Epidermal melanocyte (primary cell): Measurements from ENCODE around the gene PSMA7.

Source experiments
- DNase-seq: peaks from one replicate; pipeline ENCODE4 v3.0.0; 2011; ENCODE audit warnings: low spot score; ENCODE audit not compliant: insufficient read length

PSMA7 gene

DNA sequence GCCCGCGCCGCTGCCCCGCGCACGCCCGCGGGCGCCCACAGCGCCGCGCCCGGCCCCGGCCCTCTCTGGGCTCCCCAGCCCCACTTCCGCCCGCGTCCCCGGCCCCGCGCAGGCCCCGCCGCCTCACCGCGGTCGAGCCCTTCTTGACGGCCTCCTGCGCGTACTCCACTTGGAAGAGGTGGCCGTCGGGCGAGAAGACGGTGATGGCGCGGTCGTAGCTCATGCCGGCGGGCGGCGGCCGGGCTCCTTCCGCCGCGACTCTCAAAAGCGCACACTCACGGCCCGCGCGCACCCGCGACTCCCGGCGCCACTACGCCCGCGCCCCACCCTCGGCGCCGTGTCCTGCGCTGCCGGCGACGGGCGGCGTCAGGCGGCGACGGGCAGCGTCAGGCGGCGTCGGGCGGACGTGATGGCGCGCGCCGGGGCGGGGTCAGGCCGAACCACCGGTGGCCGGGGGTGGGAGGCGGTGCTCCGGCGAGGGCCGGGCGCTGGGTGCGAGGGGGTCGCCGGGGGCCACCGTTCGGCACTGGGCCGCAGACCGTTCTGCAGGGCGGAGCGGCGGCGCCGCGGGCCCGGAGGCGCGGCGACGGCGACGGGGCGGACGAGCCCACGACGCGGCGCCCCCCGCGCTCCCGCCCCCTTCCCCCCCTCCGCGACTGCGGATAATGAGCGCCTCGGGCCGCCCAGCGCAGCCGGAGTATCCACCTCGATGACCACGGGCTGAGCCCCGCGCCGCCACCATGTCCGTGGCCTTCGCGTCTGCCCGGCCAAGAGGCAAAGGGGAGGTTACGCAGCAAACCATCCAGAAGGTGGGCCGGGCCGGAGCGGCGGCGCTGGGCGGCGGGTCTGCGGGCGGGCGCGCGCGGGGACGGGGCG, at the start of gene PSMA7, which contains the start of gene SS18L1:
Gene PSMA7, minus strand, starts transcription at position 314 of the 876 bp plus-strand sequence. Its CDS starts 91 bp downstream, at position 223.
Gene SS18L1, plus strand, starts transcription at position 689 of the 876 bp plus-strand sequence. Its CDS starts 52 bp downstream, at position 741.
- DNase-seq: peak; percentile 90

GRCh38 chr20:62192635-62193034, 49.4 kb upstream of the PSMA7 start:
- no peak for DNase-seq

GRCh38 chr20:62191781-62192559, 48.8 kb upstream of the PSMA7 start:
- no peak for DNase-seq

GRCh38 chr20:62190639-62191411, 47.6 kb upstream of the PSMA7 start:
- DNase-seq: no peak

GRCh38 chr20:62186887-62187866, 44.0 kb upstream of the PSMA7 start:
- no peak for DNase-seq

- DNase-seq: no peak
Measured at GRCh38 chr20:62186096-62186426, 42.9 kb upstream of the PSMA7 start.

- DNase-seq: no peak
Measured at GRCh38 chr20:62183426-62184142, 40.4 kb upstream of the PSMA7 start.

DNA sequence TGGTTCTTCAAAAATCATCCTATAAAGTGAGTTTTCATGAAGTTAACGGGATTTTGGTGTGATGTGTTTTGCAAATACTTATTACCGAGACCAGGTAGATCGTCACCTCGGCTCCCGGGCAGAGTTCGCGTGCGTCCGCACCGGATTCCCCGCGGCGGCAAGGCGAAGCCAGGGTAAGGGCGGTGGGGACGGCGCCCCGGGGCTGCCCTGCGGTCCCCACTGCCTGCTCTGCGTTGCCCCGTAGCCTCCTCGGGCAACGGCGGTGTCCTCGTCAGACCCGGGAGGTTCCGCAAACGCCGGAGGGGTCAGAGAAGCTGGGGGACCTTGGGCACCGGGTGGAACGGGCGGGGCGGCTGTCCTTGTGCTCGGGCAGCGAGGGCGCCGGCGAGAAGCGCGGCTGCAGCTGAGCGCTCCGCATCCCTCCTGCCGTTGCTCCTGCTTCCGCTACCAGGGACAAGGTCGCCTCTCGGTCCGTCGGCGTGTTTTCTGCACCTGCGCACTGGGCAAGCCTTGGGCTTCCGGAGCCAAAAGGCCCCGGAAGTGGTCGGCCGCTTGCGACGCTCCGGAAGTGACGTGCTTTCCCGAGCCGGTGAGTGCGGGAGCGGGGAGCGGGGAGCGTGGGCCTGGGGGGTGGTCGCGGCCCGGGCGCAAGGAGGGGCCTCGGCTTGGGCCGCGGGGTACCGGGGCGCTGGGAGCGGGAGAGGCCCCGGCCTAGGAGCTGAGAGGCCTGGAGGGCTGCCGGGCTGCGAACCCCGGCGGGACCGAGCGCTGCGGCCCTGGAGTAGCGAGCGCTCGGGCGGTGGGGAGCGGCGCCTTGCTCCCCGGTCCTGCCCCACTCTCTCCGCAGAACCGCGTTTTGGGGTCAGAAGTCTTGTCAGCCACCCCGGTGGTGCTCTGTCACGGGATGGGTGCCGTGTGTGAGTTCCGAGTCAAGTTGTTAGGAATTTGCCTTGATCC, 39.6 kb upstream of the PSMA7 start, which contains the start of gene MTG2:
Gene MTG2, plus strand, starts transcription at position 560 of the 957 bp plus-strand sequence. CDS start 10,393 bp downstream, outside the sequence.
- DNase-seq: peak; percentile 99

DNA sequence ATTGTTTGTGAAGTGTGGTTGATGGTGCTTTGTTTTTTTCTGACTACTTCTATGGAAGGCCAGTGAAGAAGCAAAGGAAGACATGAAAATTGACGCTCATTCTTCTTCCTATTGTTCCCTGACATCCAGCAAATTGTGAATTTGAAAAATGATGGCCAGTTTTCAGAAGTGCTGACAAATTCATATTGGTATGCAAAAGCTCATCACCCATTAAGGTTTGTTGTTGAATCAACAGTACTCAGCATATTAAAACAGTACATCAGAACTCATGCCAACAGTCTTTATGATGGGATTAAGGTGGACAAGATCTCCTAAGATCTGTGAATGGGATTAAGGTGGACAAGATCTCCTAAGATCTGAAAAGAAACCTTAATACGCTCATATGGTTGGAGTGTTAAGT, 38.6 kb upstream of the PSMA7 start:
- DNase-seq: no peak

- DNase-seq: no peak
Measured at GRCh38 chr20:62179162-62179504, 35.9 kb upstream of the PSMA7 start.

- DNase-seq: no peak
Measured at GRCh38 chr20:62178316-62179161, 35.3 kb upstream of the PSMA7 start.

- DNase-seq: no peak
Measured at GRCh38 chr20:62177307-62177706, 34.1 kb upstream of the PSMA7 start.

GRCh38 chr20:62176866-62177265, 33.7 kb upstream of the PSMA7 start:
- no peak for DNase-seq

DNA sequence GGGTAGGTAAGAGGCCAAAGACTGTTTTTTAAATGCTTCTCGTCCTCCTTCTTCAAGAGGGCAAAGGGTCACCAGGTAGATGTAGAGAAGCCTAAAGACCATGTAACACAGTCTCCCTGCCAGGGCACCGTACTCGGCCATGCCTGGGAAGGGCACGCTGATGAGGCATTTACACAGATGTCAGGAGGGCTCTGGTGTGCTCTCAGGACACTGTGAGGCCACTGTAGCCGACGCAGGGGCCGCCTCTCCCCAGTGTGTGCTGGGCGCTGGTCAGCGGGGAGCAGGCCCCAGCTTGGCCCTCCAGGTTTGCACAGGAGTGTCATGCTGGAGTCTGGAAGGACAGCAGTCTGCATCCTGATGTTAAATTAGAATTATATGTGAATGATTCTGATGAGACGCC, 32.5 kb upstream of the PSMA7 start:
- DNase-seq: no peak

DNA sequence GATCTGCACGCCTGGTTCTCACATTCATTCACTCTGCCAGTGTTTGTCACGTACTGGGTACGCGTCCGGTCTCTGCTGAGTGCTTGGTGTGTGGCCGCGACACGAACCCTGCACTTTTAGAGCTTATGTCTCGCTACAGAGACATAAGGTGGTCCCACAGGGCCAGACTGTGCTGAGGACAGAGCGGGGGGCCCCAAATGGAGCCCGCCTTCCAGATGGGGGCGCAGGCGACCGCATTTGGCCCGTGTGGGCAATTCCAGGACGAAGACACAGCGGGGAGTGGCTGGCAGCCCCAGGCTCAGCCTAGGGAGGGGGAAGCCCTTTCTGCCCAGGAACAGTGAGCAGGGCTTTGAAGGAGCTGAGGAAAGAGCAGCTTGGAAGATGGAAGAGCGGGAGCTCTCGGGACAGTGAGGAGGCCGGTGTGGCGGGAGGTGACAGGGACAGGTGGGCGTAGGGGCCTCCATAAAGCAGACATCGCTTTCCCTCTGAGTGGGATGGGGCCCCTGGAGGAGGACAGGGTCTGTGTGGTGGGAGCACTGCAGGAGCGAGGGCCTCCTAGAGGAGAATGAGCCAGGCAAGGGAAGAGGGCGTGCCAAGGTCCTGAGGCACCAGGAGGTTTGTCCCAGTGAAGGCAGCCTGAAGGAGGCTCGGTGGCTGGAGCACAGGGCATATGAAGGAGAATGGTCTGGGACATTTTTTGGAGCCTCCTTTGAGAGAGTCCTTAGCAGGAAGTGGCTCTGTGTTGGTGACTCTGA, 31.9 kb upstream of the PSMA7 start:
- DNase-seq: no peak

GRCh38 chr20:62174021-62174804, 31.0 kb upstream of the PSMA7 start:
- DNase-seq: no peak
